IMR-90 (cell line): ENCODE measurements around the gene LIPI. TPM values are rescaled to one million over a fixed set of nuclear protein-coding genes. Genes with fewer than 3 reads are reported as not detected.

Experiments used
- ATAC-seq: fragments of 200-7000 bp; cut with Tn5 transposase; 2 replicates; pipeline ENCODE4 v1.9.1; 2020; ENCODE audit warnings: low read depth, mild to moderate bottlenecking, moderate library complexity
- Bru-seq: library from RNA; stranded (reverse); fragments of 400-500 nt; gene quantifications from one replicate; lab custom pipeline; 2021; lab: Mats Ljungman, UMichigan
- BruChase-seq, 2 experiments: library from RNA; stranded (reverse); fragments of 400-500 nt; gene quantifications; one replicate each; lab custom pipeline; 2021; lab: Mats Ljungman, UMichigan
- BruUV-seq: library from RNA; stranded (reverse); fragments of 400-500 nt; replicated peaks from 2 replicates; lab custom pipeline; 2021; lab: Mats Ljungman, UMichigan
- CTCF ChIA-PET: fragments of 300-600 bp; formaldehyde crosslinking; extraction: SDS; loops from one replicate; lab custom pipeline; 2021; ENCODE audit warnings: antibody characterized with exemption; lab: Yijun Ruan, JAX
- POLR2A ChIA-PET: fragments of 300-600 bp; sonication (Branson Sonifier 250); formaldehyde crosslinking; loops from one replicate; lab custom pipeline; 2022; ENCODE audit warnings: antibody characterized with exemption; ENCODE audit not compliant: unreplicated experiment; lab: Charles Lee
- DNase-seq: peaks from one replicate; pipeline ENCODE4 v3.0.0; 2013
- H2AFZ ChIP-seq: replicated peaks from 2 replicates; pipeline ENCODE3; 2013; ENCODE audit warnings: low read length, mild to moderate bottlenecking; ENCODE audit not compliant: poor library complexity
- H2AK5ac ChIP-seq: 2 replicates; pipeline ENCODE4 v1.6.1; 2013; ENCODE audit warnings: low read depth, low read length, inconsistent platforms
- H2AK9ac ChIP-seq: replicated peaks from 2 replicates; pipeline ENCODE3; 2013; ENCODE audit warnings: mild to moderate bottlenecking, low read depth, low read length, moderate library complexity; ENCODE audit not compliant: poor library complexity
- H2BK120ac ChIP-seq: 2 replicates; pipeline ENCODE4 v1.6.1; 2013; ENCODE audit warnings: low read depth, low read length, inconsistent platforms
- H2BK15ac ChIP-seq: 3 replicates; pipeline ENCODE4 v1.6.1; 2013; ENCODE audit warnings: low read depth, low read length, inconsistent platforms
- H2BK20ac ChIP-seq: 2 replicates; pipeline ENCODE4 v1.6.1; 2013; ENCODE audit warnings: low read depth, mild to moderate bottlenecking, inconsistent platforms, low read length, moderate library complexity
- H2BK5ac ChIP-seq: 2 replicates; pipeline ENCODE4 v1.6.1; 2013; ENCODE audit warnings: mild to moderate bottlenecking, low read depth, low read length, inconsistent platforms; ENCODE audit not compliant: poor library complexity, severe bottlenecking
- H3K14ac ChIP-seq: replicated peaks from 2 replicates; pipeline ENCODE4 v1.6.1; 2013; ENCODE audit warnings: low read depth, low read length, inconsistent platforms
- H3K18ac ChIP-seq: 2 replicates; pipeline ENCODE4 v1.6.1; 2013; ENCODE audit warnings: low read depth, low read length, control low read depth
- H3K23ac ChIP-seq: 2 replicates; pipeline ENCODE4 v1.6.1; 2013; ENCODE audit warnings: low read depth, low read length, inconsistent platforms
- H3K27ac ChIP-seq: 2 replicates; pipeline ENCODE4 v1.5.1; 2013; ENCODE audit warnings: mild to moderate bottlenecking, control low read depth, low read length; ENCODE audit not compliant: insufficient read depth
- H3K27me3 ChIP-seq: 2 replicates; pipeline ENCODE4 v1.6.1; 2013; ENCODE audit warnings: low read length; ENCODE audit not compliant: control insufficient read depth, insufficient read depth
- H3K36me3 ChIP-seq: 2 replicates; pipeline ENCODE4 v1.6.1; 2013; ENCODE audit warnings: low read length, mixed read lengths; ENCODE audit not compliant: control insufficient read depth, insufficient read depth
- H3K4ac ChIP-seq: 2 replicates; pipeline ENCODE4 v1.6.1; 2013; ENCODE audit warnings: low read depth, low read length, inconsistent platforms
- H3K4me1 ChIP-seq: 2 replicates; pipeline ENCODE4 v1.6.1; 2013; ENCODE audit warnings: low read length, mixed read lengths; ENCODE audit not compliant: control insufficient read depth, insufficient read depth
- H3K4me2 ChIP-seq: 2 replicates; pipeline ENCODE4 v1.6.1; 2013; ENCODE audit warnings: low read depth, mild to moderate bottlenecking, control low read depth, low read length, moderate library complexity
- H3K4me3 ChIP-seq: 2 replicates; pipeline ENCODE4 v1.5.1; 2013; ENCODE audit warnings: low read depth, mild to moderate bottlenecking, control low read depth, low read length, moderate library complexity; ENCODE audit not compliant: insufficient read depth
- H3K56ac ChIP-seq: 2 replicates; pipeline ENCODE4 v1.6.1; 2013; ENCODE audit warnings: low read length, inconsistent platforms; ENCODE audit not compliant: insufficient read depth; ENCODE audit errors: extremely low read depth
- H3K79me1 ChIP-seq, 2 experiments: 2 replicates each; pipeline ENCODE4 v1.6.1; 2013; ENCODE audit warnings: low read length in 2 of 2, inconsistent platforms in 1 of 2, low read depth in 1 of 2
- H3K9ac ChIP-seq: 2 replicates; pipeline ENCODE4 v1.6.1; 2013; ENCODE audit warnings: low read depth, low read length, control low read depth
- H3K9me1 ChIP-seq: 2 replicates; pipeline ENCODE4 v1.6.1; 2013; ENCODE audit warnings: low read length, inconsistent platforms; ENCODE audit not compliant: insufficient read depth
- H3K9me3 ChIP-seq: 2 replicates; pipeline ENCODE4 v1.6.1; 2013; ENCODE audit warnings: low read length; ENCODE audit not compliant: control insufficient read depth, insufficient read depth
- H4K20me1 ChIP-seq: 2 replicates; pipeline ENCODE4 v1.6.1; 2013; ENCODE audit warnings: low read length, inconsistent platforms; ENCODE audit not compliant: insufficient read depth
- H4K5ac ChIP-seq: 2 replicates; pipeline ENCODE4 v1.6.1; 2013; ENCODE audit warnings: mild to moderate bottlenecking, low read depth, low read length, control low read depth
- H4K8ac ChIP-seq, 2 experiments: 2 replicates each; pipeline ENCODE4 v1.6.1; 2013; ENCODE audit warnings: low read depth in 2 of 2, low read length in 2 of 2, control low read depth in 1 of 2, inconsistent platforms in 1 of 2
- H4K91ac ChIP-seq: 2 replicates; pipeline ENCODE4 v1.6.1; 2013; ENCODE audit warnings: low read depth, low read length, inconsistent platforms; ENCODE audit not compliant: insufficient read depth
- BHLHE40 ChIP-seq: fragments of 150-350 bp; IDR thresholded peaks from 2 replicates; pipeline ENCODE4 v1.6.1; 2016; ENCODE audit warnings: mild to moderate bottlenecking, low read depth, low read length
- CEBPB ChIP-seq: IDR thresholded peaks from 2 replicates; pipeline ENCODE4 v1.6.1; 2012; ENCODE audit warnings: low read depth, low read length, improper control_type of control experiment
- CHD1 ChIP-seq: IDR thresholded peaks from 2 replicates; pipeline ENCODE4 v1.6.1; 2012; ENCODE audit warnings: low read depth, low read length, improper control_type of control experiment
- MAFK ChIP-seq: IDR thresholded peaks from 2 replicates; pipeline ENCODE4 v1.6.1; 2012; ENCODE audit warnings: low read depth, low read length, improper control_type of control experiment
- MAZ ChIP-seq: IDR thresholded peaks from 2 replicates; pipeline ENCODE4 v1.6.1; 2012; ENCODE audit warnings: low read depth, mild to moderate bottlenecking, low read length, improper control_type of control experiment, moderate library complexity, borderline replicate concordance
- NFE2L2 ChIP-seq: fragments of 150-350 bp; IDR thresholded peaks from 2 replicates; pipeline ENCODE4 v1.6.1; 2016; ENCODE audit warnings: low read depth, mild to moderate bottlenecking, low read length
- POLR2A ChIP-seq: IDR thresholded peaks from 2 replicates; pipeline ENCODE4 v1.6.1; 2012; ENCODE audit warnings: mild to moderate bottlenecking, low read depth, low read length
- RCOR1 ChIP-seq: IDR thresholded peaks from 2 replicates; pipeline ENCODE4 v1.6.1; 2012; ENCODE audit warnings: mild to moderate bottlenecking, low read length, improper control_type of control experiment; ENCODE audit not compliant: insufficient replicate concordance
- RFX5 ChIP-seq: IDR thresholded peaks from 2 replicates; pipeline ENCODE4 v1.8.0; 2012; ENCODE audit warnings: low read depth, mild to moderate bottlenecking, low read length, moderate library complexity
- WGBS, 2 experiments: methylation state at CpG; one replicate each; pipeline versions ENCODE4 v1.1.5 to v1.1.7; 2013; ENCODE audit warnings: missing lambda C conversion rate in 2 of 2; ENCODE audit not compliant: insufficient read length in 1 of 2; ENCODE audit errors: extremely low coverage in 2 of 2; 5-methylcytosine and 5-hydroxymethylcytosine counted together
- dilution Hi-C: fragments of 300-500 bp; cut with HindIII; formaldehyde crosslinking; loops from one replicate; pipeline ENCODE4 v1.14.3; 2018; ENCODE audit warnings: low sequenced_read_pairs; ENCODE audit not compliant: unreplicated experiment
- in situ Hi-C: fragments of 300-500 bp; cut with MboI; formaldehyde crosslinking; loops from 3 replicates; pipeline ENCODE4 v1.14.3; 2019; ENCODE audit warnings: low sequenced_read_pairs, inconsistent platforms, mixed read lengths
- intact Hi-C: fragments of 100-400 bp; cut with micrococcal nuclease; formaldehyde crosslinking; loops from 2 replicates; pipeline ENCODE4 v1.10.0; 2022
- long read RNA-seq: library from polyadenylated mRNA; unstranded; transcript quantifications from one replicate; pipeline ENCODE4 v2.0.0, GENCODE V29; 2021; ENCODE audit not compliant: unreplicated experiment
- polyA plus RNA-seq, 3 experiments: library from polyadenylated mRNA; depleted of rRNA; stranded (reverse); fragments of >200 nt; gene quantifications; 2 replicates each; pipeline ENCODE4 v1.2.3, GENCODE V29; 2012; ENCODE audit warnings: low replicate concordance in 1 of 3
- total RNA-seq: library from RNA; depleted of rRNA; stranded (reverse); fragments of >200 nt; gene quantifications from 2 replicates; pipeline ENCODE4 v1.2.3, GENCODE V29; 2012; rRNA removed
- TF ChIP-seq, protein P1 (sequence below): fragments of 150-350 bp; IDR thresholded peaks from 2 replicates; pipeline ENCODE4 v1.6.1; 2017; ENCODE audit warnings: mild to moderate bottlenecking, antibody characterized with exemption, low read length, low read depth
- TF ChIP-seq, protein P2 (sequence below): conservative IDR thresholded peaks from 2 replicates; pipeline ENCODE4 v1.5.1; 2012; ENCODE audit warnings: mild to moderate bottlenecking, low read depth, low read length, improper control_type of control experiment
- TF ChIP-seq, protein P3 (sequence below): fragments of 150-350 bp; IDR thresholded peaks from 2 replicates; pipeline ENCODE4 v1.6.1; 2016; ENCODE audit warnings: low read depth, mild to moderate bottlenecking, low read length, moderate library complexity, borderline replicate concordance

LIPI gene
- total RNA-seq (not detected in 2 replicates), polyA plus RNA-seq (2012; rRNA removed) (not detected in 2 replicates), Bru-seq, nascent RNA (percentile 1 among the genes with signal in this experiment), BruChase-seq, experiment 1, labeled RNA remaining after a 6-hour chase (not detected), BruChase-seq, experiment 2, labeled RNA remaining after a 2-hour chase (not detected)
- not detected in 2 replicates for polyA plus RNA-seq (2012; cell fraction: cytosol; rRNA removed)
- not detected in 2 replicates for polyA plus RNA-seq (2012; cell fraction: nucleus; rRNA removed; ENCODE audit: low replicate concordance)
- long read RNA-seq: 0 reads

DNA sequence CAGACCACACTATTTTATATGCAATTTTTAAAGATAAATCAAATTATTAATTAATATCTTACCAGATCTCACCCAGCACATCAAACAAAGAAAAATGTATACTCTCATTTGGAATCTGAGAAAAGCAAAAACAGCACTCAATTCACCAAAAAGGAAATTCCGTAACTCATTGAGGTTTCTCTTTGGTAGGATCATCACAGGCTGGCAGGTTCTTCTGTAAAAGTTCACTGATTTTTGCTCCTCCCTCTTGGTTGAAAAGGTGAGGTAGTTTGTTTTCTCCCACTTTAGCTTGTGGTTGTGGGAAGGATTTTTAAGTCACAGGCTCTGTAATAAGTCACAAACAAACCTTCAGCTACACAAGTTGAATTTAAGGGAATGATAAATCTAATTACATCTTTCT, at the start of gene LIPI:
Gene LIPI (minus strand): TSS at position 218 of the 400 bp plus-strand sequence. CDS start 110 bp downstream, at position 108.
- ATAC-seq: no peak

More for the DNA sequence above, at the start of gene LIPI:
- H4K5ac ChIP-seq: no peak within 1 kb of the TSS
- H3K23ac ChIP-seq: no peak within 1 kb of the TSS
- no peak within 1 kb of the TSS for H3K18ac ChIP-seq
- no CpG with 5 or more reads among the region's 1 CpG for WGBS, 2 experiments
- POLR2A ChIA-PET: no interaction called here
- intact Hi-C loops: no loop called here
- no peak within 1 kb of the TSS for H2AK5ac ChIP-seq
- no peak for DNase-seq
- no peak within 1 kb of the TSS for H4K8ac ChIP-seq
- in situ Hi-C loops: no loop called here
- H3K27me3 ChIP-seq: no peaks in the 10 kb centered on the region
- TF ChIP-seq CHD1: no peak
- TF ChIP-seq RCOR1: no peak
- TF ChIP-seq MAZ: no peak
- no peak for TF ChIP-seq MAFK
- TF ChIP-seq POLR2A: no peak
- TF ChIP-seq, protein P1, sequence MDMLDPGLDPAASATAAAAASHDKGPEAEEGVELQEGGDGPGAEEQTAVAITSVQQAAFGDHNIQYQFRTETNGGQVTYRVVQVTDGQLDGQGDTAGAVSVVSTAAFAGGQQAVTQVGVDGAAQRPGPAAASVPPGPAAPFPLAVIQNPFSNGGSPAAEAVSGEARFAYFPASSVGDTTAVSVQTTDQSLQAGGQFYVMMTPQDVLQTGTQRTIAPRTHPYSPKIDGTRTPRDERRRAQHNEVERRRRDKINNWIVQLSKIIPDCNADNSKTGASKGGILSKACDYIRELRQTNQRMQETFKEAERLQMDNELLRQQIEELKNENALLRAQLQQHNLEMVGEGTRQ: no peak
- no peak for TF ChIP-seq RFX5
- no peak for TF ChIP-seq BHLHE40
- TF ChIP-seq, protein P2, sequence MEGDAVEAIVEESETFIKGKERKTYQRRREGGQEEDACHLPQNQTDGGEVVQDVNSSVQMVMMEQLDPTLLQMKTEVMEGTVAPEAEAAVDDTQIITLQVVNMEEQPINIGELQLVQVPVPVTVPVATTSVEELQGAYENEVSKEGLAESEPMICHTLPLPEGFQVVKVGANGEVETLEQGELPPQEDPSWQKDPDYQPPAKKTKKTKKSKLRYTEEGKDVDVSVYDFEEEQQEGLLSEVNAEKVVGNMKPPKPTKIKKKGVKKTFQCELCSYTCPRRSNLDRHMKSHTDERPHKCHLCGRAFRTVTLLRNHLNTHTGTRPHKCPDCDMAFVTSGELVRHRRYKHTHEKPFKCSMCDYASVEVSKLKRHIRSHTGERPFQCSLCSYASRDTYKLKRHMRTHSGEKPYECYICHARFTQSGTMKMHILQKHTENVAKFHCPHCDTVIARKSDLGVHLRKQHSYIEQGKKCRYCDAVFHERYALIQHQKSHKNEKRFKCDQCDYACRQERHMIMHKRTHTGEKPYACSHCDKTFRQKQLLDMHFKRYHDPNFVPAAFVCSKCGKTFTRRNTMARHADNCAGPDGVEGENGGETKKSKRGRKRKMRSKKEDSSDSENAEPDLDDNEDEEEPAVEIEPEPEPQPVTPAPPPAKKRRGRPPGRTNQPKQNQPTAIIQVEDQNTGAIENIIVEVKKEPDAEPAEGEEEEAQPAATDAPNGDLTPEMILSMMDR: no peak
- no peak for TF ChIP-seq CEBPB
- TF ChIP-seq, protein P3, sequence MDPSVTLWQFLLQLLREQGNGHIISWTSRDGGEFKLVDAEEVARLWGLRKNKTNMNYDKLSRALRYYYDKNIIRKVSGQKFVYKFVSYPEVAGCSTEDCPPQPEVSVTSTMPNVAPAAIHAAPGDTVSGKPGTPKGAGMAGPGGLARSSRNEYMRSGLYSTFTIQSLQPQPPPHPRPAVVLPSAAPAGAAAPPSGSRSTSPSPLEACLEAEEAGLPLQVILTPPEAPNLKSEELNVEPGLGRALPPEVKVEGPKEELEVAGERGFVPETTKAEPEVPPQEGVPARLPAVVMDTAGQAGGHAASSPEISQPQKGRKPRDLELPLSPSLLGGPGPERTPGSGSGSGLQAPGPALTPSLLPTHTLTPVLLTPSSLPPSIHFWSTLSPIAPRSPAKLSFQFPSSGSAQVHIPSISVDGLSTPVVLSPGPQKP: no peak
- no peak for TF ChIP-seq NFE2L2
- no peak within 1 kb of the TSS for H2AFZ ChIP-seq
- H2BK20ac ChIP-seq: no peak within 1 kb of the TSS
- no peak within 1 kb of the TSS for H2AK9ac ChIP-seq
- no peak within 1 kb of the TSS for H2BK5ac ChIP-seq
- no peak within 1 kb of the TSS for H3K4me2 ChIP-seq
- no TSS peak for BruUV-seq
- H4K91ac ChIP-seq: no peak within 1 kb of the TSS
- H3K9ac ChIP-seq: no peak within 1 kb of the TSS
- no peaks in the 10 kb centered on the region for H3K9me3 ChIP-seq
- no peak within 1 kb of the TSS for H3K56ac ChIP-seq
- dilution Hi-C loops: no loop called here
- H3K4me3 ChIP-seq: no peak within 1 kb of the TSS
- no peak within 1 kb of the TSS for H2BK120ac ChIP-seq
- H3K79me1 ChIP-seq: no peaks in the 10 kb centered on the region
- no peaks in the 10 kb centered on the region for H3K9me1 ChIP-seq
- H3K14ac ChIP-seq: no peak within 1 kb of the TSS
- H3K4ac ChIP-seq: no peak within 1 kb of the TSS
- CTCF ChIA-PET: interaction anchor here (0.6 kb wide), 1 partner anchor 13 kb away, joined by 3 read pairs; no protein-coding TSS in a partner anchor
- no peaks in the 10 kb centered on the region for H3K4me1 ChIP-seq
- no peak within 1 kb of the TSS for H3K27ac ChIP-seq
- no peaks in the 10 kb centered on the region for H3K36me3 ChIP-seq
- H4K20me1 ChIP-seq: no peaks in the 10 kb centered on the region
- H2BK15ac ChIP-seq: no peak within 1 kb of the TSS
